Loucy (cell line): ENCODE data around the gene MRPS34.

Experiments used
- CTCF ChIP-seq: fragments of 200-600 bp; sonication (generic); conservative IDR thresholded peaks from 2 replicates; pipeline ENCODE4 v1.5.1; 2014; ENCODE audit warnings: mild to moderate bottlenecking, antibody characterized with exemption, low read length
- EZH2phosphoT487 ChIP-seq: fragments of 200-600 bp; IDR thresholded peaks from 2 replicates; pipeline ENCODE4 v1.6.1; 2018; ENCODE audit warnings: antibody characterized with exemption, mild to moderate bottlenecking, moderate library complexity, borderline replicate concordance

DNA sequence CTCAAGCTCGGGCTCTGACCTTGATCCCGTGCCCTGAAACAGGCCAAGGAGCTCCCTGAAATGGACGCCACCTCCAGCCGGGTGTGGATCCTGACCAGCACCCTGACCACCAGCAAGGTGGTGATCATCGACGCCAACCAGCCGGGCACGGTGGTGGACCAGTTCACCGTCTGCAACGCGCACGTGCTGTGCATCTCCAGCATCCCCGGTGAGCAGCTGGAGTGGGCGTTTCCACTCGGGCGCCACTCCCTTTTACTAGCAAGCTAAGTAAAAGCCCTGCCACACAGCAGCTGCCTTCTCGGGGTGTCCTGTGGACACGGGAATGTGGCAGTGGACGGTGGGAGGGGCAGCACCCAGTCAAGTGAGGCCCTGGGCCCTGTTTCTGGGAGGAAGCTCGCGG, 8.0 kb downstream of the MRPS34 start:
- TF ChIP-seq EZH2phosphoT487 (no peak), CTCF (no peak)
